GM19035 (cell line): ENCODE data around the gene SNX8.

Source experiments
- ATAC-seq: cut with Tn5 transposase; IDR thresholded peaks from one replicate; pipeline ENCODE4 v1.9.1; 2021; ENCODE audit not compliant: unreplicated experiment

Gene SNX8

GRCh38 chr7:2224491-2224928, 89.7 kb downstream of the SNX8 start:
- no peak for ATAC-seq

- ATAC-seq, result no peak
These were observed 90.9 kb downstream of the SNX8 start for GRCh38 chr7:2223321-2223720.

DNA sequence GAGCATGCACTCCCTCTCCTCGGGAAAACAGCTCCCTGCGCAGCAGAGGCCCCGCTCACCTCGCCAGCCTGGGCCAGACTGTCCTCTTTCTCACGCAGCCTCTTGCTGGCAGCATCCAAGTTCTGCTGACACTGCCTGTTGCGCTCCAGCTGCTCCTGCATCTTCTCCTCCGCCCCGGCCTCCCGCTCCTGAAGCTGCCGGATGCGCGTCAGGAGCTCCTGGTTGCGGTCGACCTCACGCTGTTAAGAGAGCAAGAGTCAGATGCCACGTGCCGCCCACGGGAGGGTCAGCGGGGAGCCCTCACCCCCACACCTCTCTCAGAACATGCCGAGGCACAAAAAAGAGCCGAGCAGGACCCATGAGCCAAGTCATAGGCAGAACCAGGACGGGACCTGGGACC, 91.7 kb downstream of the SNX8 start:
- ATAC-seq, result no peak

DNA sequence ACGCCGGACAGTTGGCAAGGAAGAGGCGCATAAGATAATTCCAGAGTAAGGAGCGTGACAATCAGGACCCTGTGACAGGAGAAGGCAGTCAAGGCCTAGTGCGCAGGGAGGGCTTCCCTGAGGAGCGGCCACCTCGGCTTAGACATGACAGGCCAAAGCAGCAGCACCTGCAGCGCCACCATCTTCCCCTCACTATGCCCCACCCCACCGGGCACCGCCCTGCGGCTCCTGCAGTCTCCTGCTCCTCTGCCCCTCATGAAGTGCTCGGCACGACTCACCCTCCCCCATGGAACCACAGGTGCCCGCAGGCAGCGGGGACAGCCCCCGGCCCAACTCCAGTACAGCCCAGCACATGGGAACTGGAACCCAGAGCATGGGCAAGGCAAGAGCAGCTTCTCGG, 93.3 kb downstream of the SNX8 start:
- no peak for ATAC-seq

GRCh38 chr7:2220506-2220905, 93.7 kb downstream of the SNX8 start:
- no peak for ATAC-seq

- no peak for ATAC-seq
These were observed 94.2 kb downstream of the SNX8 start for GRCh38 chr7:2220030-2220429.

DNA sequence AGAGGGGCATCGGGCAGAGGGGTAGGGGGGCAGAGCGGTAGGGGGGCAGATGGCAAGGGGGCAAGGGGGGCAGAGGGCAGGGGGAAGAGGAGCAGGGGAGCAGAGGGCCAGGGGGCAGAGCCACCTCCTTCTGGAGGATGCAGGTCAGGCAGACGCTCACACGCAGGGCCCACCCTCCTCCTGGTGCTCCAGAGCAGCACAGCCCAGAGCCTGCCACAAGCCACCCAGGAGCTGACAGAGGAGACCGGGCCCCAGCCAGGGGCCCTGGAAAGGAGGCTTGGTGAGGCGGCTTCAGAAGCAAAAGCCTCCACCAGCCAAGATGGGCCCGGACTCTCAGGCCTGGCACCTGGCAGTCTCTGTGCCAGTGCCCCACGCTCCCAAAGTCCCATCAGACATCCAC, 94.6 kb downstream of the SNX8 start:
- no peak for ATAC-seq

GRCh38 chr7:2219136-2219535, 95.1 kb downstream of the SNX8 start:
- no peak for ATAC-seq

GRCh38 chr7:2218444-2218785, 95.8 kb downstream of the SNX8 start:
- ATAC-seq, result no peak

DNA sequence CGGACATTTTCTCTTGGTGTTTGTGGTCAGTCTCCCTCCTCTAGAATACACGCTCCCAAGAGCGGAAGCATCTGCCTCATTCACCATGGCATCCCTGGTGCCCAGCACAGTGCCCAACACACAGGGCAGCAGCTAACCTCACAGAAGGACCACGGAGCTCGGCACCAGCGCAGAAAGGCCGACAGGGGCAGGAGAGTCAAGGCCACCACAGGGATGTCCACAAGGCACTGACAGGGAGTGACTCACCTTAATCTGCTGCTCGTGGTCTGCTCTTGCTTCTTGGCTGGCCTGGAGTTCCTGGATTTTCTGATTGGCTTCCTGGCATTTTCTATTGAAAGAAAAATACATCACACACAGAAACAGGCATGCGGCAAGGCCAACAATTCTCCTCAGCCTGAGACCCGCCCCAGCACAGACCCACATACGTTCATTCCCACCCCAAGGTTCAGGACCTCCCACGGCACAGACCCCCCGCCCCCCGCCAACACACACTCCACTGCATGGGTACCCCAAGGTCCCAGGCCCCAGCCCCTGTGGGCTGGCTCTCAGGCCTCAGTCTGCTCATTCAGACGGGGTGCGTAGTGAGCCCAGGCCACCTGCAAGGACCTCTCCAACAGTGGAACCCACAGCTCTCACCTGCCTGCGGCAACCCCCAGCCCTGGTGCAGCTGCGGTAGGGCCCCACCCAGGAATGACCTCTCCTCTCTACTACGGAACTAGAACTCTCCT, 96.4 kb downstream of the SNX8 start:
- no peak for ATAC-seq

DNA sequence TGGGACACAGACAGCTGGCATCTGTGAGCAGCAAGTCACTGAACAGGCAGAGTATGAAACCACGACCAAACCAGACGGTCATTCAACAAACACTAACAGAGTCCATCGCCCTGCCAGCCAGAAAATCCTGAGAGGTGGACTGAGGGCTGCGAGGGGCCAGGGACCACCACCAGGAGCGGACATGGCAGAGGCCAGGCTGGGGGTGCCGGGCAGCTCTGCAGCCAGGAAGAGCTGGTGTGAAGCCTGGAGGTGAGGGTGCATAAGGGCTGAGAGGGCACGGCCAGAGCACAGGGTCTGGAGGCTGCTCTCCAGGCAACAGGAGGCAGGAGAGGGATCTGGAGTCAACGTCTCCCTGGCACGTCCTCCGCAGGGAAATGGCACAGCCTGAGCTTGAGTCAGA, 97.0 kb downstream of the SNX8 start:
- ATAC-seq, result no peak

DNA sequence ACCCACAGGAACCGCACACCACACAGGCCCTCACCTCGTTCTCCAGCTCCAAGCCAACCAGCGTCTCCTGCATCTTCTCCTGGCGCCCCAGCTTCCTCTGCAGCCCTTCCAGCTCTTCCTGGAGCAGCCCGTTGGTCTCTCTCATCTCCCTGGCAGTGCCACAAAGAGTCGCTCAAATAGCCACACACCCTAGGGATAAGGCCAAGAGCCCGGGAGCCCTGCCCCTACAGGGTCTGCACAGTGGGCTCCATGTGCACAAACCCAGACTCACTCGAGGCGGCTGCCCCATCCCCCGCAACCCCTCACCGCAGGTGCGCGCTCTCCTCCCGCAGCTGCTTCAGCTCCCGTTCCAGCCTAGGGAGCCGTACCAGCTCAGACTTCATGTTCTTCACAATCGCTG, 98.4 kb downstream of the SNX8 start:
- ATAC-seq, result no peak

DNA sequence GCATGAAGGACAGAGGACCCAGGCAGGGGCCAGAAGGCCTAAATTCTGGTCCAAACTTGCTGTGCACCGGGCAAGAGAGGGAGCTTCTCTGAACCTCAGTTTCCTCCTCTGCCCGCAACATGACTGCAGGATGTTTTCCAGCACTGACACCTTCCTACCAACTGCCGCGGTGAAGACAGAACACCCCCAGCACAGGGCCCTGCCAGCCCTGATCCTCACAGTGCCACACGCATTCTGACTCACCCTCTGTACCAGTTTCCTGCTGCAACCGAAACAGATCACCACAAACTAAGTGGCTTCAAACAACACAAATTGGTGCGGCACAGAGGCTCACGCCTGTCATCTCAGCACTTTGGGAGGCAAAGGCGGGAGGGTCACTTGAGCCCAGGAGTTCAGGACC, 99.6 kb downstream of the SNX8 start:
- no peak for ATAC-seq

DNA sequence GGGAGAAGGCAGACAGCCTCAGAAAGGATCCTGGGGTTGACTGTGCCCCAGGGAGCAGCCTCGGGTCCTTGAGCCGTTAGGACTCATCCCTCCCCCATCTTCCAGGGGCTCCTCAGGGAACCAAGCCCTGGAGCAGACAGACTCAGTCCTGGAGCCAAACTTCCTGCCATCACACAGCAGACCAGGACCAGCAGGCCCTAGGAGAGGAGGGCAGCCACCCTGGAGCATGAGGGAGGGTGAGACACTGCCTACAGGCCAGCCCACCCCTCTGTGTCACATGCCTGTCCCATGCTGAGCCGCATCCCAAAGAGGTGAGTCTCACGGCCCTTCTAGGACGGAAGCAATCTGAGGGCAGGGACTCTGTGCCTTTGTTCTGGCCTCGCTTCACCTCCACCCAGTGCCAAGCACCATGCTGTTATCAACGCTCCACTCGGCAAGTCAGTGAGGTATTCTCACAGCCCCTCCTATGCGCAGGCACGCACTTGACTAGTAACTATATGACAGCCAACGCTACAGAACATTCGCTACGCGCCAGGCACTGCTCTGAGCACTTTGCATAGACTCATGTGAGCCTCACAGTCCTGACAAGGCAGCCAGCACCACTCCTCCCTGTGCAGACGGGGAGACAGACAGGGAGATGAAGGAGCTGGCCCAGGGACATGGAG, 100.6 kb downstream of the SNX8 start:
- no peak for ATAC-seq

GRCh38 chr7:2212906-2213305, 101.3 kb downstream of the SNX8 start:
- no peak for ATAC-seq

GRCh38 chr7:2211926-2212325, 102.3 kb downstream of the SNX8 start:
- no peak for ATAC-seq

DNA sequence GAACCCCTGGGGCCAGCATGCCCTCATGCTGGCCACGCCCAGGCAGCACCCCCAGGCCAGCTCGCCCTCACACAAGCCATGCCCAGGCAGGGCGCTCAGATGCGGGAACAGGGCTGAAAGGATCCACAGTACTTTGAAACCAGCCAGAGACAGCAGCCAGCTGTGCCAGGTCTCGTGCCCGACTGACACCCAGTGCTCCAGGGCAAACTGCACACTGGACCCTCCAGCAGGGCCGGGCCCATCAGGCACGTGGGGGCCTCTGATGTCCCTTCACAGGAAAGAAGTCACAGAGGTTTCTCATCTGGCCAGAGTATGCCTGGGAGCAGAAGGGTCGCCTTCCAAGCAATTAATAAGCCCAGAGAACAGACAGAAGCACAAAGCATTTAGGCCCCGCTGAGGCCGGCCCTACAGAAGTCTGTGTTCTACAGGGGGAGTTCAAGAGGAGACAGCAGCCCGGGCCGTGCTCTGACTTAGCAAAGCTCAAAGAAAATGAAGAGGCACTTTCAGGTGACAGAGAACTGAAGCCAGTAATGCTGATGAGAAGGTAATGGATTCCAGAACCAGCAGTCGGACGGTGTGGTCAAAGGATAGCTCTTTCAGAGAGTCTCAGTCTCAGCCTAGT, 102.9 kb downstream of the SNX8 start:
- ATAC-seq, result no peak

GRCh38 chr7:2210551-2211258, 103.5 kb downstream of the SNX8 start:
- no peak for ATAC-seq

GRCh38 chr7:2209961-2210323, 104.3 kb downstream of the SNX8 start:
- no peak for ATAC-seq

DNA sequence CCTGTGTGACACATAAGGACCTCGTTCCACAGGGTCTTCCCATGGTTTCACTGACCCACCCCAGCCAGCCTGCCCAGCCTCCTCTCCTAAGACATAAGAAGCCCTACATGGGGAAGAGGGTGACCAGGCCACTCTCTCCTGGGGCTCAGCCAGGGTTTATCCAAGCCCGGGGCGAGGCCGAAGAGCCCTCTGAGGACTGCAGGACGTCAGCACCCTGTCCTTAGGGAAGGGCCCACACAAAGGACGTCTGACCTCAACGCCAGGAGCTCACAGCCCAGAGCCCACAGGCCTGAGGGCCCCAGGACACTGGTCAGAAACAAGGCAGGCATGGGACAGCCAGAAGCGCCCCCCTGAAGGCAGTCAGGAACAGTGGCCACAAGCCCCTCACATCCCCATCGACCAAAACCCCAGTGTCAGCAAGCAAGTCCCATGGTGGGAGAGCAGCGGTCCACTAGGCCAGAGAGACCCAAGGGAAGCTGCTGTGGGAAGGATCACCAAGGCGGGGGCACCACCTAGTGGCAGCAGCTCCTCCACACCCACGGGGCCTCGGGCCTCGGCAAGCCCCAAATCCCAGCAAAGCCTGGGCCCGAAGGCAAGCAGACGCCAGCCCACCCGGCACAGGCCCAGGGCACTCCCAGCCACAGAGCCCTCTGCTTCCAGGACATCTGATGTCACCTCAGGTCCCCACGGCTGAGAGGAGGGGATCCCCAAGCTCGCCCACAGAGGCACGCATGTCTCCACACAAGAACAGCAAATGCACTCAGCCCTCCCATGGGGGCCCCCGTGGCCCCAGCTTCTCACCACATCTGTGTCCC, 104.9 kb downstream of the SNX8 start:
- peak; percentile 69 for ATAC-seq

- no peak for ATAC-seq
These were observed 105.5 kb downstream of the SNX8 start for GRCh38 chr7:2208712-2209111.
